Measurements from ENCODE around the gene CFTR. TPM values are rescaled to one million over a fixed set of nuclear protein-coding genes. Genes with fewer than 3 reads are reported as not detected.

The CFTR gene
- total RNA-seq, 2 donors from 2014 or later: 2.0 to 3.5 TPM

DNA sequence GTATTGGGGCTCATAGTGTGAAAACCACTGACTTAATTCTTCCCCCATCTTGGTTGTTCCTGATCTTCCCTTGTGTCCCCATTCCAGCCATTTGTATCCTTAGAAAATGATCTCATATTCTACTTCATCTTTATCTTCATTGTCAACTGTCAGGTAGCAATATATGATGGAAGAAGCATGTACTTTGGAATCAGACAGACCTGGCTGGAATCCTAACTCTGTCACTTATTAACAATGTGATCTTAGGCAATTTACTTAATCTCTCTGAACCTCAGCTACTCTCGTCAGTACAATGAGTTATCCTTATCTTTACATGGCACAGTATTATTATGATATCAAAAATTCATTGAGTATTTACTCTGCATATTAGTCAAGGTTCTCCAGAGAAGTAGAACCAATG, 10.1 kb downstream of the CFTR start:
- Histone ChIP-seq H3K27ac (ENCODE audit: low read depth, low read length) (no peak overlapping the region), H3K4me1 (ENCODE audit: control insufficient read depth, insufficient read depth, low read length) (peaks cover 6% of the 10 kb centered on the region), H3K9ac (ENCODE audit: extremely low read depth, low read length, poor library complexity, severe bottlenecking) (no peak overlapping the region), H3K9me3 (ENCODE audit: control insufficient read depth, low read length) (no peaks in the 10 kb centered on the region), H3K27me3 (ENCODE audit: control insufficient read depth, insufficient read depth, low read length, poor library complexity, severe bottlenecking) (no peaks in the 10 kb centered on the region), H3K4me3 (ENCODE audit: low read length) (no peak overlapping the region), H3K36me3 (ENCODE audit: control insufficient read depth, insufficient read depth, low read length) (no peaks in the 10 kb centered on the region)
- no peak overlapping the region for H3K27ac Mint-ChIP-seq
- no peaks in the 10 kb centered on the region for H3K9me3 Mint-ChIP-seq
- WGBS, 2 experiments (ENCODE audit: insufficient coverage in 1 of 2, insufficient read length in 1 of 2): 90% methylated on average over 1 of the region's 1 CpG; no CpG with 5 or more reads in 1 of the 2 experiments
- H3K4me1 Mint-ChIP-seq: peaks cover 6% of the 10 kb centered on the region
- no peaks in the 10 kb centered on the region for H3K36me3 Mint-ChIP-seq (ENCODE audit: low read depth)
- TF ChIP-seq CTCF (conservative IDR thresholded peaks at IDR 0.05): no peak
- no peaks in the 10 kb centered on the region for H3K27me3 Mint-ChIP-seq (ENCODE audit: insufficient read depth)
- DNase-seq: no peak
- H3K4me3 Mint-ChIP-seq: no peak overlapping the region

- Mint-ChIP-seq H3K36me3 (ENCODE audit: low read depth) (no peaks in the 10 kb centered on the region), H3K4me1 (no peaks in the 10 kb centered on the region), H3K27me3 (ENCODE audit: insufficient read depth) (no peaks in the 10 kb centered on the region), H3K27ac (no peak overlapping the region), H3K9me3 (no peaks in the 10 kb centered on the region), H3K4me3 (no peak overlapping the region)
- H3K27me3 ChIP-seq (ENCODE audit: control insufficient read depth, insufficient read depth, low read length, poor library complexity, severe bottlenecking): no peaks in the 10 kb centered on the region
- H3K4me1 ChIP-seq (ENCODE audit: control insufficient read depth, insufficient read depth, low read length): no peaks in the 10 kb centered on the region
- no peak for DNase-seq
- H3K36me3 ChIP-seq (ENCODE audit: control insufficient read depth, insufficient read depth, low read length): no peaks in the 10 kb centered on the region
- H3K9me3 ChIP-seq (ENCODE audit: control insufficient read depth, low read length): no peaks in the 10 kb centered on the region
- WGBS, 2 experiments (ENCODE audit: insufficient coverage in 1 of 2, insufficient read length in 1 of 2): 82% methylated on average over 2 of the region's 2 CpGs; no CpG with 5 or more reads in 1 of the 2 experiments
- H3K4me3 ChIP-seq (ENCODE audit: low read length): no peak overlapping the region
- TF ChIP-seq CTCF (conservative IDR thresholded peaks at IDR 0.05): no peak
- H3K9ac ChIP-seq (ENCODE audit: extremely low read depth, low read length, poor library complexity, severe bottlenecking): no peak overlapping the region
- no peak overlapping the region for H3K27ac ChIP-seq (ENCODE audit: low read depth, low read length)
Measured at GRCh38 chr7:117492649-117493048, 12.8 kb downstream of the CFTR start.

DNA sequence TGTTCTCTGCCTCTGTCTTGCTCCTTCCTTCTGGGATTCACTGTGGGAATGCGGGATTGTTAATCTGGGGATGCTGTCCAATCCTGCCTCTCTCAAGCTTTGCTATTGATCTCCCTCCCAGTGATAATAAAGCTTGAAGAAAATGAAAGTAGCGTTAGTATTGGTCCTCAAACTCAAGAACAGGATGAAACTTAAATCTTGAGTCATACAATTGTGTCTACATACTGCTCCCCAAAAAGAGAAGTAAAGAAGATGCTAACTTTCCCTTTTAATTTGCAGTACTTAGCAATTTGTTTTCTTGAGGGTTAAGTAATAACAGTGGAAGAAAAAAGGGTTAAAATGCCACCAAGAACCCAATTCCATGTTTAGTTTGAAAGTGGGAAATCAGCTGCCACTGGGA, 13.6 kb downstream of the CFTR start:
- Mint-ChIP-seq H3K4me3 (no peak overlapping the region), H3K9me3 (no peaks in the 10 kb centered on the region), H3K27me3 (ENCODE audit: insufficient read depth) (no peaks in the 10 kb centered on the region), H3K4me1 (no peaks in the 10 kb centered on the region), H3K36me3 (ENCODE audit: low read depth) (no peaks in the 10 kb centered on the region), H3K27ac (no peak overlapping the region)
- no peak for DNase-seq
- Histone ChIP-seq H3K4me1 (ENCODE audit: control insufficient read depth, insufficient read depth, low read length) (no peaks in the 10 kb centered on the region), H3K27me3 (ENCODE audit: control insufficient read depth, insufficient read depth, low read length, poor library complexity, severe bottlenecking) (no peaks in the 10 kb centered on the region), H3K9ac (ENCODE audit: extremely low read depth, low read length, poor library complexity, severe bottlenecking) (no peak overlapping the region), H3K27ac (ENCODE audit: low read depth, low read length) (no peak overlapping the region), H3K36me3 (ENCODE audit: control insufficient read depth, insufficient read depth, low read length) (no peaks in the 10 kb centered on the region), H3K4me3 (ENCODE audit: low read length) (no peak overlapping the region), H3K9me3 (ENCODE audit: control insufficient read depth, low read length) (no peaks in the 10 kb centered on the region)
- no peak for TF ChIP-seq CTCF (conservative IDR thresholded peaks at IDR 0.05)
- WGBS, 2 experiments (ENCODE audit: insufficient coverage in 1 of 2, insufficient read length in 1 of 2): 92% methylated on average over 2 of the region's 2 CpGs; no CpG with 5 or more reads in 1 of the 2 experiments
